Measurements from ENCODE around the gene SLC35C1.

The SLC35C1 gene

GRCh38 chr11:45804761-45805304 is at the start of gene SLC35C1:
Gene SLC35C1, plus strand, starts transcription at chr11:45805149. Its CDS starts 653 bp downstream, at chr11:45805802.
- DNase-seq (ENCODE audit: low read depth), result peak; percentile 97
- TF ChIP-seq CTCF (IDR thresholded peaks at IDR 0.05; ENCODE audit: insufficient read depth, low read depth, low read length, missing control alignments), result no peak
- H3K4me3 ChIP-seq (ENCODE audit: low read depth, low read length), result peak within 1 kb of the TSS; percentile 89

- DNase-seq (ENCODE audit: low read depth), result no peak
- H3K4me3 ChIP-seq (ENCODE audit: low read depth, low read length), result no peak overlapping the region
- no peak for TF ChIP-seq CTCF (IDR thresholded peaks at IDR 0.05; ENCODE audit: insufficient read depth, low read depth, low read length, missing control alignments)
Measured at GRCh38 chr11:45755281-45755859, 49.6 kb upstream of the SLC35C1 start.

- H3K4me3 ChIP-seq (ENCODE audit: low read depth, low read length), result no peak overlapping the region
- TF ChIP-seq CTCF (IDR thresholded peaks at IDR 0.05; ENCODE audit: insufficient read depth, low read depth, low read length, missing control alignments), result no peak
- no peak for DNase-seq (ENCODE audit: low read depth)
Measured at GRCh38 chr11:45756384-45757010, 48.5 kb upstream of the SLC35C1 start.

- DNase-seq (ENCODE audit: low read depth), result no peak
- TF ChIP-seq CTCF (IDR thresholded peaks at IDR 0.05; ENCODE audit: insufficient read depth, low read depth, low read length, missing control alignments), result no peak
- no peak overlapping the region for H3K4me3 ChIP-seq (ENCODE audit: low read depth, low read length)
Measured at GRCh38 chr11:45757672-45758071, 47.3 kb upstream of the SLC35C1 start.

- TF ChIP-seq CTCF (IDR thresholded peaks at IDR 0.05; ENCODE audit: insufficient read depth, low read depth, low read length, missing control alignments), result no peak
- peak; percentile 9 for DNase-seq (ENCODE audit: low read depth)
Measured at GRCh38 chr11:45761659-45762058, 43.3 kb upstream of the SLC35C1 start.

GRCh38 chr11:45765107-45765668 is 39.8 kb upstream of the SLC35C1 start:
- no peak overlapping the region for H3K4me3 ChIP-seq (ENCODE audit: low read depth, low read length)
- TF ChIP-seq CTCF (IDR thresholded peaks at IDR 0.05; ENCODE audit: insufficient read depth, low read depth, low read length, missing control alignments), result no peak
- no peak for DNase-seq (ENCODE audit: low read depth)

More at GRCh38 chr11:45761659-45762058, 43.3 kb upstream of the SLC35C1 start:
- H3K4me3 ChIP-seq (ENCODE audit: low read depth, low read length), result no peak overlapping the region
